ENCODE data around the gene MTMR10. TPM values are rescaled to one million over a fixed set of nuclear protein-coding genes. Genes with fewer than 3 reads are reported as not detected.

The MTMR10 gene
- total RNA-seq, 1 experiment from 2014 or later, result 16.0 TPM

DNA sequence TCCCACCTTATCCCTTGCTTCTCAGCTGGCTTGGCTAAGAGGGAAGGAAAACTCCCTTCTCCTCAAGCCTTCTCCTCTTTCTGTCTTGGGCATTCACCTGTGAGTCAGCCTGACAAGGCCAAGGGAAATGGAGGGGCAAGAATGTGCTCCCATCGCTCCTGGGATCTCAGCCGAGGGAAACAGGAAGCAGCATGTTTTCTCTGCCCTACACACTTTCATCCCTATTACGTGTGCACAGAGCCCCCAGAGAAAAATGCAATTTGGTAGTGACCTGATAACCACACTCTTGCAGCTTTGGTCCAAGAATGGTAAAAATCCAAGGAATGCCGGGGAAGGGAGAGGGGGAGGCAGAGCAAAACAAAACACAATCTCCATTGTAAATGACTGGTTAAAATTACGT lies 32.9 kb upstream of the MTMR10 start:
- no TSS peak for BruUV-seq (replicated peaks)
- intact Hi-C loops (cut with micrococcal nuclease; ENCODE audit: unreplicated experiment), result no loop called here
- no peak overlapping the region for H3K4me3 ChIP-seq (ENCODE audit: low read depth, low read length, poor library complexity, severe bottlenecking)
- TF ChIP-seq EZH2 (IDR thresholded peaks at IDR 0.05; ENCODE audit: borderline replicate concordance, low read depth, low read length, poor library complexity, severe bottlenecking), result no peak
- TF ChIP-seq, protein P1, sequence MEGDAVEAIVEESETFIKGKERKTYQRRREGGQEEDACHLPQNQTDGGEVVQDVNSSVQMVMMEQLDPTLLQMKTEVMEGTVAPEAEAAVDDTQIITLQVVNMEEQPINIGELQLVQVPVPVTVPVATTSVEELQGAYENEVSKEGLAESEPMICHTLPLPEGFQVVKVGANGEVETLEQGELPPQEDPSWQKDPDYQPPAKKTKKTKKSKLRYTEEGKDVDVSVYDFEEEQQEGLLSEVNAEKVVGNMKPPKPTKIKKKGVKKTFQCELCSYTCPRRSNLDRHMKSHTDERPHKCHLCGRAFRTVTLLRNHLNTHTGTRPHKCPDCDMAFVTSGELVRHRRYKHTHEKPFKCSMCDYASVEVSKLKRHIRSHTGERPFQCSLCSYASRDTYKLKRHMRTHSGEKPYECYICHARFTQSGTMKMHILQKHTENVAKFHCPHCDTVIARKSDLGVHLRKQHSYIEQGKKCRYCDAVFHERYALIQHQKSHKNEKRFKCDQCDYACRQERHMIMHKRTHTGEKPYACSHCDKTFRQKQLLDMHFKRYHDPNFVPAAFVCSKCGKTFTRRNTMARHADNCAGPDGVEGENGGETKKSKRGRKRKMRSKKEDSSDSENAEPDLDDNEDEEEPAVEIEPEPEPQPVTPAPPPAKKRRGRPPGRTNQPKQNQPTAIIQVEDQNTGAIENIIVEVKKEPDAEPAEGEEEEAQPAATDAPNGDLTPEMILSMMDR (conservative IDR thresholded peaks at IDR 0.05; ENCODE audit: low read depth, low read length), result no peak
- peaks cover 14% of the 10 kb centered on the region for H3K4me1 ChIP-seq (ENCODE audit: insufficient read depth, low read length, poor library complexity, severe bottlenecking)
- ChIA-PET CTCF (no interaction called here), POLR2A (ENCODE audit: low non-redundant PET) (no interaction called here)
- no peak overlapping the region for H3K27ac ChIP-seq (ENCODE audit: low read depth, low read length, poor library complexity, severe bottlenecking)
- H3K36me3 ChIP-seq (ENCODE audit: insufficient read depth, low read length, poor library complexity, severe bottlenecking), result no peaks in the 10 kb centered on the region
- DNase-seq (ENCODE audit: low spot score), result no peak
- peaks cover 4% of the 10 kb centered on the region for H3K27me3 ChIP-seq (replicated peaks; ENCODE audit: insufficient read depth, low read depth, low read length, poor library complexity)
- no peaks in the 10 kb centered on the region for H3K9me3 ChIP-seq (ENCODE audit: low read depth, low read length, poor library complexity, severe bottlenecking)

DNA sequence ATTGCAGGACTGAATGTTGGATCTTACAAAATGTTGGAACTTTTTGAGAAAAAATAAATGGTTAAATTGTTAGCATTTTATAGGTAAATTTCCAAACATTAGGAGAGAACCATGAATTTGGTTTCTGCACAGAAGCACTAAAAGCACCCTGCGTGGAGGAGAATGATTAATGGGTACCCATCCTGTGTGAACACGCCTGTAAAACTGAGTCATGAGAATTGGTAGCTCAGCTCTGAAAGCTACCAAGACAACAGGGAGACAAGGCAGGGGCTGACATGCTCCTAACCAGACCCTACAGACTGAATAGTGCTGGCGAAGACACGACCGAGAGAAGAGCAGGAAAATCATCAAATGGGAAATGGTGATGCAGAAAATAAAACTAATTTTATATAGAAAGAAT lies 32.4 kb upstream of the MTMR10 start:
- Histone ChIP-seq H3K27ac (ENCODE audit: low read depth, low read length, poor library complexity, severe bottlenecking) (no peak overlapping the region), H3K36me3 (ENCODE audit: insufficient read depth, low read length, poor library complexity, severe bottlenecking) (no peaks in the 10 kb centered on the region), H3K4me1 (ENCODE audit: insufficient read depth, low read length, poor library complexity, severe bottlenecking) (peaks cover 14% of the 10 kb centered on the region), H3K9me3 (ENCODE audit: low read depth, low read length, poor library complexity, severe bottlenecking) (no peaks in the 10 kb centered on the region), H3K4me3 (ENCODE audit: low read depth, low read length, poor library complexity, severe bottlenecking) (no peak overlapping the region), H3K27me3 (replicated peaks; ENCODE audit: insufficient read depth, low read depth, low read length, poor library complexity) (peaks cover 4% of the 10 kb centered on the region)
- no peak for TF ChIP-seq EZH2 (IDR thresholded peaks at IDR 0.05; ENCODE audit: borderline replicate concordance, low read depth, low read length, poor library complexity, severe bottlenecking)
- TF ChIP-seq, protein P1 (conservative IDR thresholded peaks at IDR 0.05; ENCODE audit: low read depth, low read length), result no peak
- intact Hi-C loops (cut with micrococcal nuclease; ENCODE audit: unreplicated experiment), result no loop called here
- CTCF ChIA-PET, result no interaction called here
- DNase-seq (ENCODE audit: low spot score), result no peak
- POLR2A ChIA-PET (ENCODE audit: low non-redundant PET), result no interaction called here
- BruUV-seq (replicated peaks), result no TSS peak

DNA sequence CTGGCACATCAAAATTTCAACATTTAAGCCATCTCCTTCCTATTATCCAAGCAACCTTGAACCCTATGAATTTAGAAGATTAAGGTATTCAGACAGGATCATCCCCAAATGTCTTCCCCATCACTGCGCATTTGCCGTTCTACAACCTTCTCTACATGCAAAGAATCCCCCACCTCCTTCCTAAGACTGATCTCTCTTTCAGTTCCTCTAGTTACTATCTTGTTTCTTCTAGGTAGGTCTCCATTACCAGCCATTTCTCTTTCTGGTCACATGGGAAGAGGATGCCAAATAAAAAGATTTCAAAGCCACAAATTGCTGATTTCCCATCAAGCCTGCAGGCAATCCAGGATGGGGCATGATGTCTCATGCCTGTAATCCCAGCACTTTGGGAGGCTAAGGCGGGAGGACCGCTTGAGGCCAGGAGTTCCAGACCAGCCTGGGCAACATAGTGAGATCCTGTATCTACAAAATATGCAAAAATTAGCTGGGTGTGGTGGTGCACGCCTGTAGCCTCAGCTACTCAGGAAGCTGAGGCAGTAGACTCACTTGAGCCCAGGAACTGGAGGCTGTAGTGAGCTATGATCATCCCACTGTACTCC lies 29.7 kb upstream of the MTMR10 start:
- BruUV-seq (replicated peaks), result no TSS peak
- no peak for TF ChIP-seq EZH2 (IDR thresholded peaks at IDR 0.05; ENCODE audit: borderline replicate concordance, low read depth, low read length, poor library complexity, severe bottlenecking)
- TF ChIP-seq, protein P1 (conservative IDR thresholded peaks at IDR 0.05; ENCODE audit: low read depth, low read length), result no peak
- Histone ChIP-seq H3K27me3 (replicated peaks; ENCODE audit: insufficient read depth, low read depth, low read length, poor library complexity) (no peaks in the 10 kb centered on the region), H3K4me3 (ENCODE audit: low read depth, low read length, poor library complexity, severe bottlenecking) (no peak overlapping the region), H3K27ac (ENCODE audit: low read depth, low read length, poor library complexity, severe bottlenecking) (no peak overlapping the region), H3K4me1 (ENCODE audit: insufficient read depth, low read length, poor library complexity, severe bottlenecking) (no peaks in the 10 kb centered on the region), H3K36me3 (ENCODE audit: insufficient read depth, low read length, poor library complexity, severe bottlenecking) (no peaks in the 10 kb centered on the region), H3K9me3 (ENCODE audit: low read depth, low read length, poor library complexity, severe bottlenecking) (no peaks in the 10 kb centered on the region)
- POLR2A ChIA-PET (ENCODE audit: low non-redundant PET), result interaction anchor here (0.7 kb wide), 1 partner anchor 12 kb away, joined by 6 read pairs; no protein-coding TSS in a partner anchor
- no peak for DNase-seq (ENCODE audit: low spot score)
- intact Hi-C loops (cut with micrococcal nuclease; ENCODE audit: unreplicated experiment), result no loop called here
- CTCF ChIA-PET, result no interaction called here

All from A673 (cell line).